HepG2 (cell line): Measurements from ENCODE around the gene CCND1. TPM values are rescaled to one million over a fixed set of nuclear protein-coding genes. Genes with fewer than 3 reads are reported as not detected.
A peak's percentile ranks its signal among the peaks of the same experiment; 100 is the strongest.

Source experiments
- BCL6 ChIP-seq: IDR thresholded peaks from 2 replicates; pipeline ENCODE4 v1.6.1; 2016; ENCODE audit warnings: missing genetic modification reagents, missing compliant biosample characterization
- CENPT ChIP-seq: sonication (generic); formaldehyde crosslinking; IDR thresholded peaks from 2 replicates; pipeline ENCODE4 v1.8.0; 2022; ENCODE audit warnings: low read depth, mild to moderate bottlenecking, moderate library complexity, missing genetic modification reagents
- GATAD1 ChIP-seq: IDR thresholded peaks from 2 replicates; pipeline ENCODE4 v1.6.1; 2016; ENCODE audit warnings: missing genetic modification reagents, missing compliant biosample characterization
- HDAC1 ChIP-seq: sonication (generic); formaldehyde crosslinking; IDR thresholded peaks from 2 replicates; pipeline ENCODE4 v1.5.1; 2020; ENCODE audit warnings: mild to moderate bottlenecking, missing genetic modification reagents
- HMG20B ChIP-seq: conservative IDR thresholded peaks from 2 replicates; pipeline ENCODE4 v1.6.1; 2016; ENCODE audit warnings: missing genetic modification reagents, missing compliant biosample characterization
- ISX ChIP-seq: sonication (generic); formaldehyde crosslinking; conservative IDR thresholded peaks from 2 replicates; pipeline ENCODE4 v1.5.0; 2020; ENCODE audit warnings: missing genetic modification reagents
- KDM1A ChIP-seq: IDR thresholded peaks from 2 replicates; pipeline ENCODE4 v1.6.1; 2016; ENCODE audit warnings: missing compliant biosample characterization
- NFIC ChIP-seq: IDR thresholded peaks from 2 replicates; pipeline ENCODE4 v1.6.1; 2012; ENCODE audit warnings: mild to moderate bottlenecking, low read length, inconsistent platforms
- PHF21A ChIP-seq: sonication (generic); formaldehyde crosslinking; IDR thresholded peaks from 2 replicates; pipeline ENCODE4 v1.5.0; 2020; ENCODE audit warnings: mild to moderate bottlenecking, missing genetic modification reagents
- POLR2G ChIP-seq: fragments of 200-400 bp; formaldehyde crosslinking; IDR thresholded peaks from 2 replicates; pipeline ENCODE4 v1.6.1; 2018; ENCODE audit warnings: mild to moderate bottlenecking, low read depth, low read length, moderate library complexity
- PPARG ChIP-seq: conservative IDR thresholded peaks from 2 replicates; pipeline ENCODE4 v1.6.1; 2016; ENCODE audit warnings: missing biosample characterization, missing genetic modification reagents
- RFXAP ChIP-seq: sonication (generic); formaldehyde crosslinking; IDR thresholded peaks from 2 replicates; pipeline ENCODE4 v1.4.0; 2020; ENCODE audit warnings: missing genetic modification reagents, borderline replicate concordance
- SATB2 ChIP-seq: sonication (generic); formaldehyde crosslinking; IDR thresholded peaks from 2 replicates; pipeline ENCODE4 v1.5.0; 2020; ENCODE audit warnings: missing genetic modification reagents
- SP1 ChIP-seq, 2 experiments: fragments of 450-650 bp in 1 of 2; sonication (generic) in 1 of 2; formaldehyde crosslinking in 1 of 2; IDR thresholded peaks; 2 replicates each; pipeline versions ENCODE4 v1.4.0 to v1.6.1; 2016 to 2020; ENCODE audit warnings: missing genetic modification reagents in 1 of 2
- SP4 ChIP-seq: sonication (generic); formaldehyde crosslinking; IDR thresholded peaks from 2 replicates; pipeline ENCODE4 v1.8.1; 2023; ENCODE audit warnings: mild to moderate bottlenecking, missing genetic modification reagents
- SP5 ChIP-seq: IDR thresholded peaks from 2 replicates; pipeline ENCODE4 v1.6.1; 2016; ENCODE audit warnings: low read depth, borderline replicate concordance
- TEAD2 ChIP-seq: sonication (generic); formaldehyde crosslinking; IDR thresholded peaks from 2 replicates; pipeline ENCODE4 v1.9.0; 2021; ENCODE audit warnings: missing genetic modification reagents
- ZFP36L2 ChIP-seq: sonication (generic); formaldehyde crosslinking; IDR thresholded peaks from 2 replicates; pipeline ENCODE4 v1.4.0; 2020; ENCODE audit warnings: missing genetic modification reagents
- ZFP37 ChIP-seq: sonication (generic); formaldehyde crosslinking; IDR thresholded peaks from 2 replicates; pipeline ENCODE4 v1.4.0; 2020; ENCODE audit warnings: missing genetic modification reagents, borderline replicate concordance
- ZFP82 ChIP-seq: sonication (generic); formaldehyde crosslinking; IDR thresholded peaks from 2 replicates; pipeline ENCODE4 v1.5.1; 2020; ENCODE audit warnings: mild to moderate bottlenecking, missing genetic modification reagents, borderline replicate concordance
- ZHX1 ChIP-seq: sonication (generic); formaldehyde crosslinking; IDR thresholded peaks from 2 replicates; pipeline ENCODE4 v1.8.1; 2022; ENCODE audit warnings: low read depth, mild to moderate bottlenecking, missing genetic modification reagents
- ZNF12 ChIP-seq: sonication (generic); formaldehyde crosslinking; IDR thresholded peaks from 2 replicates; pipeline ENCODE4 v1.5.0; 2020; ENCODE audit warnings: missing genetic modification reagents
- ZNF234 ChIP-seq: sonication (generic); formaldehyde crosslinking; conservative IDR thresholded peaks from 2 replicates; pipeline ENCODE4 v1.5.1; 2020; ENCODE audit warnings: mild to moderate bottlenecking, missing genetic modification reagents
- ZNF296 ChIP-seq: sonication (generic); formaldehyde crosslinking; conservative IDR thresholded peaks from 2 replicates; pipeline ENCODE4 v1.5.0; 2020; ENCODE audit warnings: mild to moderate bottlenecking, missing genetic modification reagents
- ZNF326 ChIP-seq: sonication (generic); formaldehyde crosslinking; IDR thresholded peaks from 2 replicates; pipeline ENCODE4 v1.4.0; 2020; ENCODE audit warnings: missing genetic modification reagents, borderline replicate concordance
- ZNF354B ChIP-seq: sonication (generic); formaldehyde crosslinking; IDR thresholded peaks from 2 replicates; pipeline ENCODE4 v1.8.0; 2022; ENCODE audit warnings: mild to moderate bottlenecking, missing genetic modification reagents
- ZNF446 ChIP-seq: sonication (generic); formaldehyde crosslinking; IDR thresholded peaks from 2 replicates; pipeline ENCODE4 v1.5.0; 2020; ENCODE audit warnings: mild to moderate bottlenecking, missing genetic modification reagents
- ZNF691 ChIP-seq: sonication (generic); formaldehyde crosslinking; IDR thresholded peaks from 2 replicates; pipeline ENCODE4 v1.4.0; 2020; ENCODE audit warnings: missing genetic modification reagents, low read depth, mild to moderate bottlenecking, borderline replicate concordance
- polyA plus RNA-seq, 8 experiments: library from polyadenylated mRNA; depleted of rRNA in 3 of 8; stranded (reverse) in 7 of 8; unstranded in 1 of 8; fragments of >200 nt; fragmentation: Illumina TruSeq in 4 of 8; extraction: Trizol in 4 of 8; gene quantifications; 2 replicates each; pipeline versions ENCODE4 v1.2.1 to v1.2.3, GENCODE V29; 2011 to 2016; ENCODE audit warnings: low read depth in 4 of 8, missing spikeins in 1 of 8, mixed read lengths in 1 of 8; ENCODE audit not compliant: insufficient read depth in 1 of 8
- total RNA-seq, 5 experiments: library from RNA; depleted of rRNA; stranded (reverse); fragments of >200 nt; fragmentation: Illumina TruSeq; extraction: Trizol; gene quantifications; 2 replicates each; pipeline ENCODE4 v1.2.3, GENCODE V29; 2016; ENCODE audit warnings: low read depth in 1 of 5

CCND1 gene
- total and polyA plus RNA-seq, 2 of the 13 experiments (the other 11 are each of a cell fraction or from before 2014, with no cell fraction given): 107 to 136 TPM

- no peak for TF ChIP-seq ZFP36L2 (CRISPR knock-in tag)
- peak; percentile 75; the same call in 1 of the 2 replicates for TF ChIP-seq NFIC
- TF ChIP-seq PPARG: peak; percentile 60
- no peak for TF ChIP-seq ZNF691 (CRISPR knock-in tag)
- peak; percentile 66; the same call in 1 of the 2 replicates for TF ChIP-seq BCL6 (CRISPR knock-in tag)
- TF ChIP-seq ISX (CRISPR knock-in tag): no peak
- 0 out of 2 replicates have a peak, but pooled peaks have one; percentile 57 for TF ChIP-seq ZFP37 (CRISPR knock-in tag)
- TF ChIP-seq POLR2G: peak; percentile 90
- TF ChIP-seq ZHX1: peak; percentile 27; the same call in 1 of the 2 replicates
- TF ChIP-seq PHF21A (CRISPR knock-in tag): peak; percentile 92
- TF ChIP-seq KDM1A (CRISPR knock-in tag): no peak
- no peak for TF ChIP-seq ZNF12 (CRISPR knock-in tag)
- TF ChIP-seq TEAD2: no peak
- no peak for TF ChIP-seq ZNF296 (CRISPR knock-in tag)
- TF ChIP-seq RFXAP (CRISPR knock-in tag): 0 out of 2 replicates have a peak, but pooled peaks have one; percentile 33
- TF ChIP-seq ZNF446 (CRISPR knock-in tag): no peak
- peak; percentile 74 for TF ChIP-seq SP5
- peak; percentile 71 for TF ChIP-seq HDAC1 (CRISPR knock-in tag)
- no peak for TF ChIP-seq GATAD1 (CRISPR knock-in tag)
- no peak for TF ChIP-seq ZNF234 (CRISPR knock-in tag)
- TF ChIP-seq SP1 (IDR thresholded peaks at IDR 0.05): no peak
- TF ChIP-seq SP1 (CRISPR knock-in tag; IDR thresholded peaks at IDR 0.05): no peak
- TF ChIP-seq SATB2 (CRISPR knock-in tag): no peak
- peak; percentile 54; the same call in 1 of the 2 replicates for TF ChIP-seq SP4 (CRISPR knock-in tag)
- 0 out of 2 replicates have a peak, but pooled peaks have one; percentile 15 for TF ChIP-seq CENPT
- TF ChIP-seq HMG20B (CRISPR knock-in tag): no peak
- 0 out of 2 replicates have a peak, but pooled peaks have one; percentile 27 for TF ChIP-seq ZFP82
- TF ChIP-seq ZNF354B (CRISPR knock-in tag): peak; percentile 83; the same call in 1 of the 2 replicates
- TF ChIP-seq ZNF326 (CRISPR knock-in tag): no peak
These were observed 13.9 kb downstream of the CCND1 start (continued) for GRCh38 chr11:69654660-69655478.
